ENCODE results near the gene CLMP.

Gene CLMP, protein sequence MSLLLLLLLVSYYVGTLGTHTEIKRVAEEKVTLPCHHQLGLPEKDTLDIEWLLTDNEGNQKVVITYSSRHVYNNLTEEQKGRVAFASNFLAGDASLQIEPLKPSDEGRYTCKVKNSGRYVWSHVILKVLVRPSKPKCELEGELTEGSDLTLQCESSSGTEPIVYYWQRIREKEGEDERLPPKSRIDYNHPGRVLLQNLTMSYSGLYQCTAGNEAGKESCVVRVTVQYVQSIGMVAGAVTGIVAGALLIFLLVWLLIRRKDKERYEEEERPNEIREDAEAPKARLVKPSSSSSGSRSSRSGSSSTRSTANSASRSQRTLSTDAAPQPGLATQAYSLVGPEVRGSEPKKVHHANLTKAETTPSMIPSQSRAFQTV

DNA sequence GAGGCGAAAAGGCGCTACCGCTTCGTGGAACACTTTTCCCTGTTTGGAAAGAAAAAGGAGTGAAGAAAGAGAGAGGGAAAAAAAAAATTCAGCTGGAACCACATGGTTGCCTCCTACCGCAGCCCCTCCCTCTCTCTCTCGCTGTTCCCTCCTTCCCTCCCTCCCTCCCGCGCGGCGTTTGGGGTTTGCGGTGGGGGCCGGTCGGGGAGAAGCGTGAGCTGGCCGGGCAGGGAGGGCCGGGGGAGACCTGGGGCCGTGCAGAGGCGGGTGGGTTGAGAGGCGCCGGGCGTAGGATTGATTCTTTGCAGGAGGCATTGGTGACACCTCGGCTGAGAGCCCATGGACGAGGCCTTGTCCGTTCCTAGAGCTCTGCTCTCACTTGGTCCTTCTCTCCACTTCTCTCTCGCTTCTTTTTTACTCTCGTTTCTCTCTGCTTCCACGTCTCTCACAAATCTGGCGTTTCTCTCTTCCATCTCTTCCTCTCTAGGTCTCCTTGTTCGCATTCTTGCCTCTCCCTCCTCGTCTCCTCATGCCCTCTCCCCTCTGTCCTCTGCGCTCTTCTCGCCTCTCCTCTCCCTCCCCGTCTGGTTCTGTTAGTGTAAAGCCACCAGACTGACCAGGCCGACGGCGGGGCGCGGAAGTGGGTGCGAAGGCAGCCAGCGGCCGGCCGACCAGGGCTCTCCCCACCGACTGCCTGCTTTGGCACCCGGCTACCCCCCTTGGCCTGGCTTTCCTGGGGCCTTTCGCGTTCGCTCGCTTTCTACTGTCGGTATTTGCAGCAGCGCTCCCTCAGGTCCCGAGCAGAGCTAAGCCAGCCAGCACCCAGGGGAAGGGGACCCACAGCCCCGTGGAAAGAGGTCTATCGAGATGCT is at the start of gene CLMP:
TSS of gene CLMP (minus strand) at position 61 of the 872 bp plus-strand sequence. CDS start 308 bp downstream, outside the sequence.
- DNase-seq: peak in 1 of 2 donors; percentile 33

DNA sequence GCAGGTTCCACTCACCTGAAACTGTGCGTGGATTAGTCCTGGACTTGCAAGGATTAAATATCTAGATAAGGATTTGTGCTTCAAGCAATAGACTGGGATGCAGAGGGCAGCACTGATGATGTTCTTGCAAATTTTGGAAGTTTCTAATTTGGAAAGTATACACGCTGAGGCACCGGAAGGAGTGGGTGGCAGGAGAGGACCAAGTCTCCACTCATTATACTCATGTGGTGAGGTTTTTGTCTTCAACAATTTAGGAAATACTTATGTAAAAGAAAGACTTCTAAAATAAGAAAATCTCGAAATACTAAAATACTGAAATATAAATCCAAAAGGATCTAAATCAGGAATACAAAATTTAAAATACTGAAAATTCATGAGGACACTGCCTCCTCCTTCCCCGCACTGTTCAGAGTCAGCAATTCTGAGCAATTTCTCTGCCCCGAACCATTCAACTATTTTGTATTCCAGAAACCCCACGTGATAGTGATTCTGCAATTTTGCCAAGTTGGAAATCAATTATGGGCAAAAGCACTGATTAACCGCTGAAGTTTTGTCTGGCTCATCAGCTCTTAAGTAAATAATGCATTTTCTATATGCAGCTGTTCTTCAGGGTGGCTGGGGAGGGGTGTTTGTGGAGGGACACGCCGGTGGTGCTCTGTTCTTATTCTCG is 47.0 kb upstream of the CLMP start:
- DNase-seq: no peak

DNA sequence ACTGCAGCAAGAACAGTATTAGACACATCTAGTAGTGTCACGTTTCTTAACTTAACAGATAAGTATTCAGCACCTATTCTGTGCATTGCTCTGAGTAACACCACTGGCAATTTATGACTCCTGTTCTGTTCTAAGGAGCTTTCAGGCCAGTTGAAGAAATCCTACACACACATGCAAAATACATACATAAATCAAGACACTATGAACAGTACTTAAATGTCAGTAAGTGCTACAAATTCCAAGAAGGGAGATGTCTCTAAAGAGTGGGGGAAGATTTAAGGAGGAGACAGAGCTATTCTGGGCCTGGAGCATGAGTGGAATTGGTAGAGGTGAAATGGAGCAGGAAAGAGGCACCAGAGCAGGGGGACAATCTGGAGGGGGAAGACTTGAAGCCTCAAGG is 46.2 kb upstream of the CLMP start:
- no peak for DNase-seq

DNA sequence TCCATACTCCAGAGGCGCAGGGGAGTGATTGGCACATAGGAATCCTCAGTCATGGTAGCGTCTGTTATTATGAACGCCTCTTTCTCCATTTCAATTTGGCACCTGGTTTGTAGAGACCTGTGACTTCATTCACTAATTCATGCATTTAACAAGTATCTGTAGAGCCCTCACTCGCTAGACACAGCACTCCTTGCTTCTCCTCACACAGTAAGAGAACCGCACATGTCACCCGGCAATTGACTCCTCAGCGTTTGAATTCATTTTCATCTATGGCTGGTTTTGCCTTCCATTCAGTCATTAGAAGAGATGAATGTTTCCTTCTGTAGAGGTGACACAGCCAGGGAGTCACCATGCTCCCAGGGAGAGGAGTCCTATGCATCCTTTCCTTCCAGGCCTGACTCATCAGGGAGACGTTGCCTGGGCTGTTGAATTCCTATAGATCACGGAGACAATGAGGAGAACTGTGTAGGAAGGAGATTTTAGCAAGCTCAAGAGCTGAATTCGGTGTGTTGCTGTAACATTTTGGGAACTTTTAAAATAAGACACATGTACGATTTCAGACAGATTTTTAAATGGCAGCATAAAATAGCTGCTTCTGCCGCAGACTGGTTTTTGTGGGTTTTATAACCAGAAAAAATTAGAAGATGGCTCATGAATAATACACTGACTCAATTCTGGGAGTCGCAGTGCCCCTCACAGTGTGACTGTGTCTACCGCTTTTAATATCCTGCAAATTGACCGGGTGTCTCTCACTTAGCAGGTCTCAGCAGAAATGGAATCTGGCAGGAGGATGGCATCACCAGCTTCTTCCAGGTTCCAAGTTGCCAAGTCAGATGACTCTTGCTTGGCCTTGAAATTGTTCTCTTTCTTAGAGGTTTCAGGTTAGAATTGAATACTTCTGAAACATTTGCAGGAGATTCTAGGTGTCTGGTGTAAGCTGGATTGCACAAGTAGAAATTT is 44.4 kb upstream of the CLMP start:
- DNase-seq: no peak

DNA sequence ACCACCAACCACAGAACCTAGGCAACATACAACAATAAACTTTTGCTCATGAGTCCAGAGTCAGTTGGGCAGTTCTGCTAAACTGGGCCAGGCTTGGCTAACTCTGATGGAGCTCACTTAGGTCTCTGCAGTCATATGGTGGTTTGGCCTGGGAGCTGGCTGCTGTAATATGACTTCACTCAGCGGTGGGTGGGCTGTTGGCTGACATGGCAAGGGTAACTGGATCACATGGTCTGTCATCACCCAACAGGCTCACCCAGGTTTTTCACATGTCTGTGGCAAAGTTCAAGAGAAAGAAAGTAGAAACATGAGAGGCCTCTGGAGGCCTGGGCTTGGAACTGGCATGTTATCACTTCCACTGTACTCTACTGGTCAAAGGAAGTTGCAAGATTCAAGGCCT is 43.2 kb upstream of the CLMP start:
- DNase-seq: no peak

DNA sequence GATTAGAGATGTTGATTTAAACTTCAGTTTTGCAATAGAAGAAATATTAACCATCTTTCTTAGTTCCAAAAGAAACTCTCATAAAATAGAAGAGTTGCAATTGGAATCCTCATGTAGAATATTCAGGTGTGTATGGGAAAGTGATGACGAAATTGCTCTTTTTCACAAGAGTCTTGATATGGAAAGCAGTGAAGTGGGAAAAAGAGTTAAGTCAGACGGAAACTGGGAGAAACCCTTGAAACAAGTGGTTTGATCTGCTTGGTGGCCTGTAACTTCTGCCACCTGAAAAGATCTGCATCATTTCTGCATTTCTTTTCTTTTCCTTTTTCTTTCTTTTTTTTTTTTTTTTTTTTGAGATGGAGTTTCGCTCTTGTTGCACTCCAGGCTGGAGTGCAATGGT is 41.8 kb upstream of the CLMP start:
- no peak for DNase-seq

DNA sequence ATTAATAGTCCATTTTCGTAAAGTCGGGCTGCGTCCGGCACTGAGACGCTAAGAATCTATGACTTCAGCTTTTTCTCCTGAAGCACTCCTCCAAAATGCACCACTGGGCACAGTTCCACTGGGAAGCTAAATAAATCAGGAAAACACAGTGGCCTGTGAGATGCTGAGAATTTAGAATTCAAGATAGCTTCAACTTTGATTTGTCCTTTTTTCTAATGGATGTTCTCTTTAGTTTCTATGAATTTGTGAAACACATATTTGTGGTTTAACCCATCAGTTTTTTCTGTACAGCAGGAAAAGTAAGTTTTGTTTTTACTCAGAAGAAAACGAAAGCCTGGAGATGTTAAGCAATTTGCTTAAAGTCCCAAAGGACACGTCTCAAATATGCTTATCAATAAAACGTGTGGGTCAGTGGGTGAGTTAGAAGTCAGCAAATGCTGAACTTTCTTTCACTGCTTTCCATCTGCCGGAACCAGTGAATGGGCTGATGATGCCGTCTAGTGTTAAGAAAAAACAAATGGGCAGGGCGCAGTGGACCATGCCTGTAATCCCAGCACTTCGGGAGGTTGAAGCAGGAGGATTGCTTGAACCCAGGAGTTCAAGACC is 40.7 kb upstream of the CLMP start:
- no peak for DNase-seq

DNA sequence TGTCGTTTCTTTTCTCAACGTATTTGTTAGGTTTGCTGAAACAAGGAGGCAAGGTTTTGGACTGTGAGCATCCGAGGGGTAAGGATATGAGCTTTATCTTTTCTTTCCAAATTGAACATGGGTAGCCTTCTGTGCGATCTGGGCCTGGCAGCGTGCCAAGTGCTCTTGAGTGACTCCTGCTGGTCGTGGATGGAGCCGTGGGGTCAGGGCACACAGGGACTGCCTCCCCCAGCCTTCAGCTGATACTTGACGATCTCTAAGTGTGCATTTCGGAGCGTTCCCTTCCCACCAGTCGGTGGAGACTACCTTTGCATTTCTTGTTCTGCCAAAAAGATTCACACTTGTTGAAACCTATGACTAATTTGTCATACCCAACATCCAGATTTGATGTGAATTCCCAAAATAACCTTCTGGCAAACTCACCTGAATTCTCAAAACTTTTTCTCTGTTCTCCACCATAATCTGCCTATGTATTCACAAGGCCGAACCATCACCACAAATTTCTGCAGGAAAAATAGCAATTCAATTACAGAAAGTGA is 40.1 kb upstream of the CLMP start:
- DNase-seq: peak; percentile 52 to 62

DNA sequence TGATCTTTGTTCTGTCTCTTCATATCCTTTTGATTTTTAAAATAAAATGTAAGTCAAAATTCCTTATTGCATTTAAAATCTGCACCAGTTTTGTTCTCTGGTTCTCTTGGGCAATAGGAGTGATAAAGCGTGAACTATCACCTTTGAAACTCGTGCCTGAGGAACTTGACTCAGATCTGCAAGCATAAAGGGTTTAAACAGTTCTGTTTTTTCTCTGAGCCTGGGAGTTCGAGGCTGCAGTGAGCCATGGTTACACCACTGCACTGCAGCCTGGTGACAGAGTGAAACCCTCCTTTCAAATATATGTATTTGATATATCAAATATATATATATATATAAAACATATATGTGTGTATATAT is 38.9 kb upstream of the CLMP start:
- DNase-seq: no peak

DNA sequence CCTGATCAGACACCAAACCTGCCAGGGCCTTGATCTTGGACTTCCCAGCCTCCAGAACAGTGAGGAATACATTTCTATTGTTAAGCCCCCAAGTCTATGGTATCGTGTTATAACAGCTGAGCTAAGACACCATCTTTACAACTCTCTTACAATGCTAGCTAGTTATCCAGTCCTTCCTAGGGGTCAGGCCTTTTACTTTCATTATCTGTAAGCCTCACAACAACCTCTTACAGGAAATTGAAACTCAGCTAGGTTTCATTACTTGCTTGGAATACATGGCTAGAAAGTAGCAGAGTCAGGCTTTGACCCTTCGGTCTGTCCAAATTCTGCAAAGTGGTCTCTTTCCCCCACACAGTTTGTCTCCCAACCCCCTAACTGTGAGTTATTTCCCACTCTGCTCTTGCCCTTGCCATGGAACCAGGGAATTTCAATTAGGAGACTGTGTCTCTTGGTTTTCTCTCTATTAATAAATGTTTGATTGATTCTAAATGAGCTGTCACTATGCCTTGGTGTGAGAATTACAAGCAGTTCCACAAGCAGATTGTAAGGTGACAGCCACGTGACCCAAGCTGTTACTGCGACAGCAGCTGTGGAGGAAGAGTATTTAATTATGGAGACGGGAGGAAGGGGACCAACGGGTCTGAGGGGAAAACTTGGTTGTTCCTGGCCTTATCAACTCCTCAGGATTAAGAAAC is 38.4 kb upstream of the CLMP start:
- no peak for DNase-seq

DNA sequence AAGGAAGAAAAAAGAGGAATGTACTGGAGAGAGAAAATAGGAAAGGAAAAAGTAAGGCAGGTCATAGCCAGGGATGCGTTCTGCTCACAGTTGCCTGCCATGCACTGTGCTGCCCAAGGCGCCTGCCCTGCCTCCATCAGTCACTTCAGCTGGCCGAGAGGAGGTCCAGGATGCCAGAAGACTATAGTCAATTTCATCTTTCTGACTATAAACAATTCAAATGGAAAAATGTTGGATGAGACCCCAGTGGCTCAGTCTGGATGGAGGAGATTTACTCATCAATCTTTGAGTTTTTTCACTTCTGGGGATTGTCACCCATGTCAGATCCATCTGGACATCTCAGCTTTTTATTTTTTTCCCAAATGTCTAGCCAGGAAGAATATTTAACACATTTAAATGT is 36.7 kb upstream of the CLMP start:
- DNase-seq: no peak

DNA sequence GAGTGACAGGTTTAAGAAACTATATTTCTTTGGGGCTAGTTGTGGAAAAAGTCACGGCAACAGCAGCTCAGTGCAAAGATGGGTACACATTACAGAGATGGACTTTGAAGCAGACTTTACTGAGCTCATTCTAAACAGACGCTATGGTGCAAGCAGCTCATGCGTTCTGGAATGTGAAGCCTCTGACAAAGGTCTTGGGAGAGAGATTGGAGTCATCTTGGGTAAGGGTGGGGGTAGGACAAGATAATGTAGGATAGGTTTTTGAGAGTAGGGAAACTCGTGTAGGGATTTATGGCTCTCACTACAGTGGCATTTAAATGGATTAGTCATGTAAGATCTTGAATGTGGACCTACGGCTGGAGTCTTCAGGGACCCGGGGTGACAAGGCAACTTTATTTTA is 36.2 kb upstream of the CLMP start:
- no peak for DNase-seq

DNA sequence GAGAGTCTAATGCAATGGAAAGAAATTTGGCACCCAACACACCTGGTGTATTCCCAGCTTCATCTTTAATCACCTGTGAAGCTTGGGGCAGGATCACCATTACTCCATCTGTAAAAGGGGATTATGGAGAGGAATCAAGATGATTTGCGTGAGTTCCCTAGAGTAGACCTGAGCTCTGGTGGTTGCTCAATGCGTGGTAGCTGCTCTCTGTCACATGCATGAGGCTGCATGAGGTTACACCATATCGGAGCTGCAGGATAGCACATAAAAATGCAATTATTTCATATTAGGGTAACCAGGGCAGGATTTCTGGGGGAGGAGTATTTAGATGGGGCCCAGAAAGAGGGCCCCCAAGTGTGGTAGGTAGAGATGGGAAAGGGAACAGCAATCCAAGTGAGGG is 35.3 kb upstream of the CLMP start:
- no peak for DNase-seq

DNA sequence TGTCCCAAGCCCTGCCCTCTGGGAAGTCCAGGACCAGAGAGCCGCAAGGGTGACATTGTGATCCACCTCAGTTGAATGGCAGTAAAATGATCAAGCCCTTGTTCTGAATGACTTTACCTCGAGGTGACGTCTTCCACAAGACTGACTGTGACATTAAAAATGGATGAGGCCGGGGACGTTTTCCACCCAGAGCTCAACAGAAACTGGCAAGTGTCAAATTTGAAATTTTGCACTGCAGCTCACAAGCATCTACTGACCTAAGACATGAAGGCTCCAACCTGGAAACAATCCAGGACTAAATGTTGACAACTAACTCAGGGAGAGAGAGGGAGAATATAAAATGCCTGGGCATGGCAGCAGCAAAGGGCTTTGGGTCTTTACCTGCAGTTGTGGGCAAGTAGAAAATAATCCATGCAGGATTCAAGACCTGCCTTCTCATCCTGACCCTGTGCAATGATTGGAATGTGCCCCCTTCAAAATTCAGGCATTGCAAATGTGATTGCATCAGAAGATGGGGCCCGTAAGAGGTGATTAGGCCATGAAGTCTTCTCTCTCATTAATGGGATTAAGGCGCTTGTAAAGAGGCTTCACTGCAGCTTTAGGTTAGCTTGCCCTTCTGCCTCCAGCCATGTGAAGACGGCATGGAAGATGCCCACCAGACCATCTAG is 33.6 kb upstream of the CLMP start:
- DNase-seq: no peak

DNA sequence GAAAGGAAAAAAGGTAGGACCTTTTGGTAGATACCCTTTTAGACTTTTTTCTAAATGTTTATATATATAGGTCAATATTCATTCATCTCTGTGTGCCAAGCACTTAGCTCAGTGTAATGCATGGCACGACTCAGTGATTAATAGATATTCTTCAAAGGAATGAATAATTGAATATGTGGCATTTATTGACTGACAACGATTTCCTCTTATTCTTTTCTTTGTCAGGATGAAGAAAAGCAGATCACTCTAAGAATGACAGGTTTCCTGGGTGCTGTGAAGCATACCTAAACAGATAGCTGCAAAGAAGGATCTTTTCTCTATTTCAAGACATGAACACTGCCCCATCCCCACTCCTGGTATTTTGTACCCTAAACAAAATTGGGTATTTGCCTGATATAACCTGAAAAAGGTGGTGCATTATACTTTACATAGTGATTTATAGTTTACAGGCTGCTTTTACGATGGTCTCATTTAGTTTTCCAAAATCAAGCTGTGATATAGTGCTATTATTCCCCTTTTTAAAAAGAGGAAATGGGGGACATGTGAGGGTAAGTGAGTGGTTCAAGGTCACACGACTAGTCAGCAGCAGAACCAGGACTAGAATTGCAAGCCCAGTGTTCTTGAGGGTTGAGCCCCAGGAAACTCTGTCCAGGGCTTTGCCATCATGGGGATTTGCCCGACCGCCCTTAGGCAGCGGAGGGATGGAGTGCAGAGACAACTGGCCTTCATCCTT is 32.9 kb upstream of the CLMP start:
- DNase-seq: no peak

DNA sequence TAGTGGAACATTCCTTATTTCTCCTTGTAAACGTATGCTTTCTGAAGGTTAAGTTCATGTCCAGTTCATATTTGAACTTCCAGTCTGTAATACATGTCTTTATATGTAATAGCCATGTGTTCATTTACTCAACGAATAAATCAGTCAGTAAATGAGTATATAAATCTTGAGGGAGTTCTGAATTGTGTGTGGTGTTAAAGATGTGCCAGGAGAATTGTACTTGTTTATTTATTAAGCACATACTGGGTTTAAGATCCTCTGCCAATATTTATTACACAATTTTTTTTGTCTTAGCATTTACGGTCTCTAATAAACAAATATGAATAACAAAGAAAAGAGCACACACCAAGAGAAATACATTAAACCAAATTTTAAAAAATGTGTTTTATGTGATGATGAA is 26.5 kb upstream of the CLMP start:
- DNase-seq: no peak

DNA sequence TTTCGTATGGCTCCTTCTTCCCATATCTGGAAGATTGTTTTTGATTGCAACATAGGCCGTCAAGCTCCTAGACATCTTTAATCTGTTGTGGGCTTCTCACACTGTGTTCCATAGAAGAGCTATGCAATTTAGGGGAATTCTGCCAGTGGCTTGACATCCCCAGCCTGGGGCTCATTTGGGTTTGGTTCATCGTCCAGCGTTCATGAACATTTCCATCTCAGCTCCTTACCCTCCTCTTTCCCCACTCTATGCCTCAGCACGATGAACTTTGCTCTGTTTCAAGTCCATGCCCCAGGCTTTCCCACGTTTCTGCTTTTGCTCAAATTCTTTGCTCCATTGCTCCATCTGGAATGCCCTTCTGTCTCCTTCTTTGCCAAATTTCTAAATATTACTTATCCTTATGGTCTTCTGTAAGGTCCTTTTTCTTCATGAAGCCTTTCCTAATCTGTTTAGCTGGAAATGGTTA is 26.1 kb upstream of the CLMP start:
- DNase-seq: no peak

DNA sequence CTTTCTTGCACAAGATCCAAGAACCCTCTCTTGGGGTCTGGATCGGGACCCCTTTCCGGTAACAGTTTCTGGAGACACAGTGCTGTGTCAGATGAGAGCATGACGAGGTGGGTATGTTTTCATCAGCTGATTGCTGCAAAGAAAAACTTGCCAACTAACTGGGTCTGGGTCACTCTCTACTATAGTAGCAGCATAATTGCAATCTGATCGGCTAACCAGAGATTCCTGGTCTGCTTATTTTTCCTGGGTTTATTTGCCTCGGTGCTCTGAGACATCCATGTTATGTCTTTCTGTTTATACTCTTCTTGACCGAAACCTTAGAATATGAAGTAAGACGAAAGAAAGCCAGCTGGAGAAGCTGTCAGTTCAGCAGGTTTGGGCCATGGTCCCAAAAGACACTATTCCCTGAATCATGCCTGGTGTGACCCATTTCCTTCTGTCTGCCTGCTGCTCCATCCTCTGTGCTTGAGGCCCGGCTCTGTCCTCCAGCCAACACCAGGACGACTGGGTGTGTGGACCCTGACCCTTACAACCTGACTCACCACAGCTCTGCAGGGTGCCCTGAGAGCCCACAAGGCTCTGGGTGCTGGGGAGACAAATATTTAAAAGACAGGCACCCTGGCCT is 24.1 kb upstream of the CLMP start:
- DNase-seq: no peak

DNA sequence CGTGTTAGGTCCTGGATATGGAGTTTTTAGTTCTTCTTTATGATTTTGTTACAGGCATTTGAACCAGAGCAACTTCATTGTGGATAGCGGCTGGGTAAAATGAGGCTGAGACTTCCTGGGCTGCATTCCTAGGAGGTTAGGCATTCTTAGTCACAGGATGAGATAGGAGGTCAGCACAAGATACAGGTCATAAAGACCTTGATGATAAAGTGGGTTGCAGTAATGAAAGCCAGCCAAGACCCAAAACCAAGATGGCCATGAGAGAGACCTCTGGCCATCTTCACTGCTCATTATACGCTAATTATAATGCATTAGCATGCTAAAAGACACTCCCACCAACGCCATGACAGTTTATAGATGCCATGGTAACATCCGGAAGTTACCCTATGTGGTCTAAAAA is 23.4 kb upstream of the CLMP start:
- DNase-seq: no peak

Measured in stimulated activated CD4-positive, alpha-beta T cell treated with anti-CD3 and anti-CD28 coated beads, Interleukin-2, amount 100 ng/mL, for 24 hours (primary cell).